HCT116 (cell line): ENCODE data around the gene PBX3. TPM values are rescaled to one million over a fixed set of nuclear protein-coding genes. Genes with fewer than 3 reads are reported as not detected.

Source experiments
- ATAC-seq: fragments of 200-7000 bp; cut with Tn5 transposase; 2 replicates; pipeline ENCODE4 v1.9.1; 2020; ENCODE audit warnings: mild to moderate bottlenecking, moderate library complexity
- BruUV-seq: library from RNA; stranded (reverse); fragments of 400-500 nt; replicated peaks from 2 replicates; lab custom pipeline; 2021; lab: Mats Ljungman, UMichigan
- CTCF ChIA-PET: fragments of 300-600 bp; sonication (Branson Sonifier 250); formaldehyde crosslinking; loops from one replicate; lab custom pipeline; 2021; ENCODE audit warnings: antibody characterized with exemption; lab: Charles Lee
- POLR2A ChIA-PET: fragments of 300-600, 350-600 bp; sonication (Branson Sonifier 250); formaldehyde crosslinking; loops from one replicate; lab custom pipeline; 2021; ENCODE audit warnings: antibody characterized with exemption; lab: Charles Lee
- RAD21 ChIA-PET, 2 experiments: fragments of 300-600 bp; sonication (Branson Sonifier 250); formaldehyde crosslinking; loops; one replicate each; lab custom pipeline; 2023; ENCODE audit warnings: low total read pairs in 2 of 2; ENCODE audit not compliant: uncharacterized antibody in 2 of 2, unreplicated experiment in 2 of 2, low non-redundant PET in 1 of 2; lab: Charles Lee
- DNase-seq: peaks from one replicate; pipeline ENCODE4 v3.0.0-alpha.2; 2010; ENCODE audit warnings: low read depth, low spot score
- H2AFZ ChIP-seq: fragments of 200-600 bp; shearing (Covaris generic), sonication (generic); 2 replicates; pipeline ENCODE4 v1.6.1; 2017; ENCODE audit warnings: low read depth, mixed run types, mixed read lengths, antibody characterized with exemption, low read length; ENCODE audit not compliant: poor library complexity, severe bottlenecking
- H3K27ac ChIP-seq: 2 replicates; pipeline ENCODE4 v1.5.1; 2012; ENCODE audit warnings: low read depth, low read length
- H3K27me3 ChIP-seq: fragments of 200-600 bp; sonication (generic); 2 replicates; pipeline ENCODE4 v1.6.1; 2016; ENCODE audit warnings: mixed run types, low read length, mixed read lengths; ENCODE audit not compliant: insufficient read depth
- H3K36me3 ChIP-seq, 2 experiments: fragments of 200-500 bp in 1 of 2; fragments of 200-600 bp in 1 of 2; sonication (Bioruptor generic) in 1 of 2; sonication (generic) in 1 of 2; 2 replicates each; pipeline versions ENCODE4 v1.5.1 to v1.6.1; 2014 to 2016; ENCODE audit warnings: low read length in 2 of 2, inconsistent platforms in 1 of 2, mixed read lengths in 1 of 2, mixed run types in 1 of 2; ENCODE audit not compliant: insufficient read depth in 2 of 2, control insufficient read depth in 1 of 2
- H3K4me1 ChIP-seq, 2 experiments: fragments of 200-600 bp in 1 of 2; sonication (generic) in 1 of 2; 2 replicates each; pipeline versions ENCODE4 v1.5.1 to v1.6.1; 2012 to 2017; ENCODE audit warnings: low read length in 2 of 2, inconsistent platforms in 1 of 2, mild to moderate bottlenecking in 1 of 2, mixed read lengths in 1 of 2, mixed run types in 1 of 2, moderate library complexity in 1 of 2; ENCODE audit not compliant: insufficient read depth in 2 of 2, control insufficient read depth in 1 of 2
- H3K4me2 ChIP-seq: fragments of 200-600 bp; sonication (generic); 2 replicates; pipeline ENCODE4 v1.6.1; 2017; ENCODE audit warnings: mixed run types, low read length, mixed read lengths
- H3K4me3 ChIP-seq, 2 experiments: fragments of 200-600 bp in 1 of 2; sonication (generic) in 1 of 2; replicated peaks in 1 of 2; 2 replicates each; pipeline ENCODE4 v1.5.1; 2011 to 2016; ENCODE audit warnings: low read length in 2 of 2, control low read depth in 1 of 2, low read depth in 1 of 2, mild to moderate bottlenecking in 1 of 2, mixed read lengths in 1 of 2, mixed run types in 1 of 2
- H3K79me2 ChIP-seq: fragments of 200-600 bp; sonication (generic); 2 replicates; pipeline ENCODE4 v1.6.1; 2017; ENCODE audit warnings: mild to moderate bottlenecking, mixed run types, low read length, moderate library complexity, mixed read lengths; ENCODE audit not compliant: insufficient read depth
- H3K9ac ChIP-seq: fragments of 200-600 bp; sonication (generic); 2 replicates; pipeline ENCODE4 v1.6.1; 2016; ENCODE audit warnings: low read length, mixed read lengths
- H3K9me2 ChIP-seq: fragments of 200-600 bp; sonication (generic), shearing (Covaris generic); 2 replicates; pipeline ENCODE4 v1.6.1; 2017; ENCODE audit warnings: mixed run types, mild to moderate bottlenecking, moderate library complexity; ENCODE audit not compliant: insufficient read depth
- H3K9me3 ChIP-seq, 2 experiments: fragments of 200-500 bp in 1 of 2; fragments of 200-600 bp in 1 of 2; sonication (Bioruptor generic) in 1 of 2; sonication (generic) in 1 of 2; 2 replicates each; pipeline ENCODE4 v1.6.1; 2014 to 2017; ENCODE audit warnings: low read length in 2 of 2, mixed read lengths in 2 of 2, inconsistent platforms in 1 of 2, low read depth in 1 of 2, mild to moderate bottlenecking in 1 of 2, mixed run types in 1 of 2, moderate library complexity in 1 of 2; ENCODE audit not compliant: control insufficient read depth in 1 of 2, insufficient read depth in 1 of 2
- H4K20me1 ChIP-seq: fragments of 200-600 bp; sonication (generic), shearing (Covaris generic); 2 replicates; pipeline ENCODE4 v1.6.1; 2017; ENCODE audit warnings: mixed run types, mild to moderate bottlenecking, moderate library complexity; ENCODE audit not compliant: insufficient read depth
- CBX3 ChIP-seq: IDR thresholded peaks from 2 replicates; pipeline ENCODE4 v1.6.1; 2012; ENCODE audit warnings: low read depth
- CEBPB ChIP-seq: IDR thresholded peaks from 2 replicates; pipeline ENCODE4 v1.6.1; 2012; ENCODE audit warnings: low read depth
- EGR1 ChIP-seq: IDR thresholded peaks from 2 replicates; pipeline ENCODE4 v1.6.1; 2012; ENCODE audit warnings: low read depth
- ELF1 ChIP-seq: IDR thresholded peaks from 2 replicates; pipeline ENCODE4 v1.6.1; 2012; ENCODE audit warnings: low read depth, borderline replicate concordance
- EZH2 ChIP-seq: fragments of 200-600 bp; sonication (generic); IDR thresholded peaks from 2 replicates; pipeline ENCODE4 v1.6.1; 2017; ENCODE audit warnings: antibody characterized with exemption, mixed run types
- EZH2phosphoT487 ChIP-seq: fragments of 200-600 bp; IDR thresholded peaks from 2 replicates; pipeline ENCODE4 v1.6.1; 2018; ENCODE audit warnings: antibody characterized with exemption, borderline replicate concordance
- FOSL1 ChIP-seq: IDR thresholded peaks from 2 replicates; pipeline ENCODE4 v1.6.1; 2012; ENCODE audit warnings: low read depth
- POLR2A ChIP-seq: IDR thresholded peaks from 2 replicates; pipeline ENCODE4 v1.7.0; 2011; ENCODE audit warnings: borderline replicate concordance; ENCODE audit not compliant: insufficient read depth, insufficient read length; ENCODE audit errors: extremely low read depth
- POLR2AphosphoS5 ChIP-seq: IDR thresholded peaks from 2 replicates; pipeline ENCODE4 v1.6.1; 2011; ENCODE audit warnings: mild to moderate bottlenecking, low read depth, low read length, moderate library complexity
- SIN3A ChIP-seq: IDR thresholded peaks from 2 replicates; pipeline ENCODE4 v1.6.1; 2012; ENCODE audit warnings: low read depth
- SRF ChIP-seq: IDR thresholded peaks from 2 replicates; pipeline ENCODE4 v1.6.1; 2012; ENCODE audit warnings: low read depth
- YY1 ChIP-seq: IDR thresholded peaks from 2 replicates; pipeline ENCODE4 v1.6.1; 2011; ENCODE audit warnings: low read length, low read depth, moderate library complexity, mild to moderate bottlenecking; ENCODE audit not compliant: insufficient replicate concordance; ENCODE audit errors: extremely low read depth
- ZFX ChIP-seq: fragments of 450-650 bp; IDR thresholded peaks from 2 replicates; pipeline ENCODE4 v1.6.1; 2017
- intact Hi-C: fragments of 100-400 bp; cut with micrococcal nuclease; formaldehyde crosslinking; loops from 2 replicates; pipeline ENCODE4 v1.10.0; 2022
- total RNA-seq: library from RNA; stranded (reverse); gene quantifications from one replicate; pipeline ENCODE4 v1.2.1, GENCODE V29; 2021; ENCODE audit not compliant: unreplicated experiment
- TF ChIP-seq, protein P1 (sequence below), 3 experiments: fragments of 200-600 bp in 1 of 3; sonication (generic) in 1 of 3; IDR thresholded peaks in 2 of 3; conservative IDR thresholded peaks in 1 of 3; 2 replicates each; pipeline ENCODE4 v1.5.1; 2012 to 2017; ENCODE audit warnings: low read depth in 2 of 3, low read length in 2 of 3, antibody characterized with exemption in 1 of 3, borderline replicate concordance in 1 of 3, control low read depth in 1 of 3, mild to moderate bottlenecking in 1 of 3, mixed read lengths in 1 of 3, mixed run types in 1 of 3, moderate library complexity in 1 of 3; ENCODE audit not compliant: insufficient read depth in 1 of 3
- TF ChIP-seq, protein P2 (sequence below): IDR thresholded peaks from 2 replicates; pipeline ENCODE4 v1.6.1; 2011; ENCODE audit warnings: mild to moderate bottlenecking, low read length, moderate library complexity; ENCODE audit not compliant: insufficient replicate concordance; ENCODE audit errors: extremely low read depth
- TF ChIP-seq, protein P3 (sequence below): IDR thresholded peaks from 2 replicates; pipeline ENCODE4 v1.6.1; 2012; ENCODE audit warnings: low read depth

Gene PBX3
- total RNA-seq, 1 experiment from 2014 or later = 13.5 TPM

DNA sequence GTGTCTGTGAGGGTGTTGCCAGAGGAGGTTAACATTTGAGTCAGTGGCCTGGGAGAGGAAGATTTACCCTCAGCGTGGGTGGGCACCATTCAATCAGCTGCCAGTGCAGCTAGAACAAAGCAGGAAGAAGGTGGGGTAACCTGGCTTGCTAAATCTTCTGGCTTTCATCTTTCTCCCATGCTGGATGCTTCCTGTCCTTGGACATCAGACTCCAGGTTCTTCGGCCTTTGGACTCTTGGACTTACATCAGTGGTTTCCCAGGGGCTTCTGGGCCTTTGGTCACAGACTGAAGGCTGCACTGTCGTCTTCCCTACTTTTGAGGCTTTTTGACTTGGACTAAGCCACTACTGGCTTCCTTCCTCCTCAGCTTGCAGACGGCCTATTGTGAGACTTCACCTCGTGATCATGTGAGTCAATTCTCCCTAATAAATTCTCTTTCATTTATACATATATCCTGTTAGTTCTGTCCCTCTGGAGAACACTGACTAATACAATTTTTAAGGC is 38.1 kb downstream of the PBX3 start:
- no TSS peak for BruUV-seq
- Histone ChIP-seq H3K9me3 (no peaks in the 10 kb centered on the region), H3K4me1 (no peaks in the 10 kb centered on the region), H3K9ac (no peak overlapping the region), H3K36me3 (no peaks in the 10 kb centered on the region), H3K9me2 (no peaks in the 10 kb centered on the region), H4K20me1 (no peaks in the 10 kb centered on the region), H3K4me2 (no peak overlapping the region), H3K27ac (no peak overlapping the region), H2AFZ (no peak overlapping the region), H3K79me2 (no peaks in the 10 kb centered on the region), H3K27me3 (no peaks in the 10 kb centered on the region), H3K4me3 (no peak overlapping the region)
- POLR2A ChIA-PET = no interaction called here
- DNase-seq = no peak
- intact Hi-C loops = no loop called here
- RAD21 ChIA-PET = no interaction called here
- no peak for ATAC-seq
- TF ChIP-seq, protein P1, sequence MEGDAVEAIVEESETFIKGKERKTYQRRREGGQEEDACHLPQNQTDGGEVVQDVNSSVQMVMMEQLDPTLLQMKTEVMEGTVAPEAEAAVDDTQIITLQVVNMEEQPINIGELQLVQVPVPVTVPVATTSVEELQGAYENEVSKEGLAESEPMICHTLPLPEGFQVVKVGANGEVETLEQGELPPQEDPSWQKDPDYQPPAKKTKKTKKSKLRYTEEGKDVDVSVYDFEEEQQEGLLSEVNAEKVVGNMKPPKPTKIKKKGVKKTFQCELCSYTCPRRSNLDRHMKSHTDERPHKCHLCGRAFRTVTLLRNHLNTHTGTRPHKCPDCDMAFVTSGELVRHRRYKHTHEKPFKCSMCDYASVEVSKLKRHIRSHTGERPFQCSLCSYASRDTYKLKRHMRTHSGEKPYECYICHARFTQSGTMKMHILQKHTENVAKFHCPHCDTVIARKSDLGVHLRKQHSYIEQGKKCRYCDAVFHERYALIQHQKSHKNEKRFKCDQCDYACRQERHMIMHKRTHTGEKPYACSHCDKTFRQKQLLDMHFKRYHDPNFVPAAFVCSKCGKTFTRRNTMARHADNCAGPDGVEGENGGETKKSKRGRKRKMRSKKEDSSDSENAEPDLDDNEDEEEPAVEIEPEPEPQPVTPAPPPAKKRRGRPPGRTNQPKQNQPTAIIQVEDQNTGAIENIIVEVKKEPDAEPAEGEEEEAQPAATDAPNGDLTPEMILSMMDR (IDR thresholded peaks at IDR 0.05 in 2 of 3, conservative IDR thresholded peaks at IDR 0.05 in 1 of 3; ENCODE audit: borderline replicate concordance in 1 of 3, insufficient read depth in 1 of 3, low read depth in 2 of 3, low read length in 2 of 3) = no peak
- TF ChIP-seq SRF = no peak
- no peak for TF ChIP-seq EZH2
- no peak for TF ChIP-seq SIN3A
- TF ChIP-seq, protein P2, sequence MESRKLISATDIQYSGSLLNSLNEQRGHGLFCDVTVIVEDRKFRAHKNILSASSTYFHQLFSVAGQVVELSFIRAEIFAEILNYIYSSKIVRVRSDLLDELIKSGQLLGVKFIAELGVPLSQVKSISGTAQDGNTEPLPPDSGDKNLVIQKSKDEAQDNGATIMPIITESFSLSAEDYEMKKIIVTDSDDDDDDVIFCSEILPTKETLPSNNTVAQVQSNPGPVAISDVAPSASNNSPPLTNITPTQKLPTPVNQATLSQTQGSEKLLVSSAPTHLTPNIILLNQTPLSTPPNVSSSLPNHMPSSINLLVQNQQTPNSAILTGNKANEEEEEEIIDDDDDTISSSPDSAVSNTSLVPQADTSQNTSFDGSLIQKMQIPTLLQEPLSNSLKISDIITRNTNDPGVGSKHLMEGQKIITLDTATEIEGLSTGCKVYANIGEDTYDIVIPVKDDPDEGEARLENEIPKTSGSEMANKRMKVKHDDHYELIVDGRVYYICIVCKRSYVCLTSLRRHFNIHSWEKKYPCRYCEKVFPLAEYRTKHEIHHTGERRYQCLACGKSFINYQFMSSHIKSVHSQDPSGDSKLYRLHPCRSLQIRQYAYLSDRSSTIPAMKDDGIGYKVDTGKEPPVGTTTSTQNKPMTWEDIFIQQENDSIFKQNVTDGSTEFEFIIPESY = no peak
- TF ChIP-seq CBX3 = no peak
- no peak for TF ChIP-seq EZH2phosphoT487
- TF ChIP-seq ELF1 = no peak
- no peak for TF ChIP-seq ZFX
- no peak for TF ChIP-seq POLR2AphosphoS5
- TF ChIP-seq FOSL1 = no peak
- TF ChIP-seq CEBPB = no peak
- TF ChIP-seq YY1 = no peak
- no peak for TF ChIP-seq EGR1
- TF ChIP-seq, protein P3, sequence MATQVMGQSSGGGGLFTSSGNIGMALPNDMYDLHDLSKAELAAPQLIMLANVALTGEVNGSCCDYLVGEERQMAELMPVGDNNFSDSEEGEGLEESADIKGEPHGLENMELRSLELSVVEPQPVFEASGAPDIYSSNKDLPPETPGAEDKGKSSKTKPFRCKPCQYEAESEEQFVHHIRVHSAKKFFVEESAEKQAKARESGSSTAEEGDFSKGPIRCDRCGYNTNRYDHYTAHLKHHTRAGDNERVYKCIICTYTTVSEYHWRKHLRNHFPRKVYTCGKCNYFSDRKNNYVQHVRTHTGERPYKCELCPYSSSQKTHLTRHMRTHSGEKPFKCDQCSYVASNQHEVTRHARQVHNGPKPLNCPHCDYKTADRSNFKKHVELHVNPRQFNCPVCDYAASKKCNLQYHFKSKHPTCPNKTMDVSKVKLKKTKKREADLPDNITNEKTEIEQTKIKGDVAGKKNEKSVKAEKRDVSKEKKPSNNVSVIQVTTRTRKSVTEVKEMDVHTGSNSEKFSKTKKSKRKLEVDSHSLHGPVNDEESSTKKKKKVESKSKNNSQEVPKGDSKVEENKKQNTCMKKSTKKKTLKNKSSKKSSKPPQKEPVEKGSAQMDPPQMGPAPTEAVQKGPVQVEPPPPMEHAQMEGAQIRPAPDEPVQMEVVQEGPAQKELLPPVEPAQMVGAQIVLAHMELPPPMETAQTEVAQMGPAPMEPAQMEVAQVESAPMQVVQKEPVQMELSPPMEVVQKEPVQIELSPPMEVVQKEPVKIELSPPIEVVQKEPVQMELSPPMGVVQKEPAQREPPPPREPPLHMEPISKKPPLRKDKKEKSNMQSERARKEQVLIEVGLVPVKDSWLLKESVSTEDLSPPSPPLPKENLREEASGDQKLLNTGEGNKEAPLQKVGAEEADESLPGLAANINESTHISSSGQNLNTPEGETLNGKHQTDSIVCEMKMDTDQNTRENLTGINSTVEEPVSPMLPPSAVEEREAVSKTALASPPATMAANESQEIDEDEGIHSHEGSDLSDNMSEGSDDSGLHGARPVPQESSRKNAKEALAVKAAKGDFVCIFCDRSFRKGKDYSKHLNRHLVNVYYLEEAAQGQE = no peak
- TF ChIP-seq POLR2A = no peak
- CTCF ChIA-PET = no interaction called here
